ENCODE results near the gene SPATA33.
"Not testable (repeated sequence)": the region's sequence is repeated elsewhere in the genome, so short reads cannot be mapped to it uniquely, and the experiment has no call there.

The SPATA33 gene

DNA sequence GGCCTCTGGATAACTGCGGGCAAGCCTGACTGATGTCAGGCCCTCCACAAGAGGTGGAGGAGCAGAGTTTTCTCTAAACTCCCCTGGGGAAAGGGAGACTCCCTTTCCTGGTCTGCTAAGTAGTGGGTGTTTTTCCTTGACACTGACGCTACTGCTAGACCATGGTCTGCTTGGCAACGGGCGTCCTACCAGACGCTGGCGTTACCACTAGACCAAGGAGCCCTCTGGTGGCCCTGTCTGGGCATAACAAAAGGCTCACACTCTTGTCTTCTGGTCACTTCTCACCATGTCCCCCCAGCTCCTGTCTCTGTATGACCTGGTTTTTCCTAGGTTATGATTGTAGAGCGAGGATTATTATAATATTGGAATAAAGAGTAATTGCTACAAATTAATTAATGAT, 9.4 kb downstream of the SPATA33 start:
- DNase-seq, result not testable (repeated sequence)

DNA sequence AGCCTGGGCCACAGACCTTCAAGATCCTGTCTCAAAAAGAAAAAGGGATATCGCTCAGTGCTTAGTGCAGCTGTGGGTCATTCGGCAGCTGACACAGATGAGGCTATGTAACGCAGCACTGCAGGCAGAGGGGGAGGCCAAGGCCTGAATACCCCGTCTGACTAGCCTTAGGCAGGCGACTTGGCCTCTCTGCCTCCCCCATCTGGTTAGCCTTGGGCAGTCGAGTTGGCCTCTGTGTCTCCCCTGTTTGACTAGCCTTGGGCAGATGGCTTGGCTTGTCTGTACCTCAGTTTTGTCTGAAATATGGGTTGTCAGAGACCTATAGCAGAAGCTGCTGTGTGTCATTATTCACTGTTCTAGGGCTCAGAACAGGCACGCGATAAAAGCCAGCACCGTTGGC, 10.0 kb downstream of the SPATA33 start:
- DNase-seq, result no peak

DNA sequence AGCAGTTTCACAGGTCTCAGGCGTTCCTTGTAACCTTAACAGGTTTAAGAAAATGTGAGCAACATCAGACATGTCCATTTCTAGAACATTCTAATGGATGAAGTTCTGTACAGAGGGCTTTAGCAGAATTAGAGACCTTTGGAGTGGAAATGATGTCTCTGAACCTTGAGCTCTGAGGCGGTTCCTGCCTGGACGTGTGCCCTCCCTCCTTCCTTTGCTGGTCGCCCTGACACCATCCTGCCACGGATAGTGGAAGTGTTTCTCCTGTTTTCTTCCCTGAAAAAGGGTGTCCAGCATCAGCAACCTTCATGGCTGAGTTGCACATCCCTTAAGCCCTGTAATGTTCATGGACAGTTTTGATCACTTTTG, 11.1 kb downstream of the SPATA33 start:
- no peak for DNase-seq

DNA sequence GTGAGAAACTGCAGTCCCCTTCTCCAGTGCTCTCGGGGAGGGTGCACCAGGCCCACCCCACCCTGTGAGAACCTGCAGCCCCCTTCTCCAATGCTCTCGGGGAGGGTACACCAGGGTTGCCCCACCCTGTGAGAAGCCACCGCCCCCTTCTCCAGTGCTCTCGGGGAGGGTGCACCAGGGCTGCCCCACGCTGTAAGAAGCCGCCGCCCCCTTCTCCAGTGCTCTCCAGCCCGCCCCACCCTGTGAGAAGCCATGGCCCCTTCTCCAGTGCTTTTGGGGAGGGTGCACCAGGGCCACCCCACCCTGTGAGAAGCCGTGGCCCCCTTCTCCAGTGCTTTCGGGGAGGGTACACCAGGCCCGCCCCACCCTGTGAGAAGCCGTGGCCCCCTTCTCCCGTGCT, 12.1 kb downstream of the SPATA33 start:
- no peak for DNase-seq

DNA sequence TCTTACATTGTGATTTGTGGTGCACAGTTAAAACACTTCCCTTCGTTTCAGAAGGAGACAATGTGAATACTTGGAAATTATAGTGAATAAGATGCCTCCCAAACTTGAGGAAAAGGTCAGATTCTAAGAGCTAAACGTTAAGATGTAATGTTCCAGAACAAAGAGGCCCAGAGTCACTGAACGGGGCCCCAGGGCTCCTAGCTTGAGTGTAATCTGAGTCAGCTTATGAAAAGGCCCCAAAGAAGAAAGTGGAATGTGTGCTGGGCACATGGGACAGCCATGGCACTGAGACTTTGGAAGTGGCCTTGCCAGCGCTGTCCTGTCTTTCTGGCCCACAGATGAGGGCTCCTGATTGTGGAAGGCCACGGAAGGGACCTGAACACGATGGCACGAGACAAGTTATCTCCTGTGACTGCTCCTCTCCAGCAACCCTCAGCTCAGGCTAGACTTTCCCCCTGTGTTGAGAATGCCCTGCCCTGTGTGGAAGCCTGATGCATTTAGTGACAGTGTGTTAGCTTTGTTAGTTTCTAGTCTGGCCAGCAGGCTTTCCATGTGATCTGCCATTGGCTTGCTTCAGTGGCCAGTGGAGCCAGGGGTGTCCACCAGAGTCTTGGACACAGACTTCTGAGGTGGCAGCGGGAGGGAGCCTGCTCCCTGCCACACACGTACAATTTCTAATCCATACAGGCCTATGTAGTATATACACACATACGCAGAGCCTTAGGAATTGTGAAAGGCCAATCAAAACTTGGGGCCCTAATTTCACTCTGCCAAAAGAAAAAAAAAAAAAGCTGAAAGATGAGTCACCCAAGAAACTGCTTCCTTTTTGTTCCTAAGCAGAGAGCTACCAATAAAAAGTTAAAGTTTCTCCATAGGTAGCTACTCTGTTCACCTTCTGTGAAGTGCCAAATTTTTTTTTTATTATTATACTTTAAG, 13.1 kb downstream of the SPATA33 start:
- no peak for DNase-seq

DNA sequence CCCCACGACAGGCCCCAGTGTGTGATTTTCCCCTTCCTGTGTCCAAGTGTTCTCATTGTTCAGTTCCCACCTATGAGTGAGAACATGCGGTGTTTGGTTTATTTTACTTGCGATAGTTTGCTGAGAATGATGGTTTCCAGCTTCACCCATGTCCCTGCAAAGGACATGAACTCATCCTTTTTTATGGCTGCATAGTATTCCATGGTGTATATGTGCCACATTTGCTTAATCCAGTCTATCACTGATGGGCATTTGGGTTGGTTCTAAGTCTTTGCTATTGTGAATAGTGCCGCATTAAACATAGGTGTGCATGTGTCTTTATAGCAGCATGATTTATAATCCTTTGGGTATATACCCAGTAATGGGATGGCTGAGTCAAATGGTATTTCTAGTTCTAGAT, 13.9 kb downstream of the SPATA33 start:
- not testable (repeated sequence) for DNase-seq

DNA sequence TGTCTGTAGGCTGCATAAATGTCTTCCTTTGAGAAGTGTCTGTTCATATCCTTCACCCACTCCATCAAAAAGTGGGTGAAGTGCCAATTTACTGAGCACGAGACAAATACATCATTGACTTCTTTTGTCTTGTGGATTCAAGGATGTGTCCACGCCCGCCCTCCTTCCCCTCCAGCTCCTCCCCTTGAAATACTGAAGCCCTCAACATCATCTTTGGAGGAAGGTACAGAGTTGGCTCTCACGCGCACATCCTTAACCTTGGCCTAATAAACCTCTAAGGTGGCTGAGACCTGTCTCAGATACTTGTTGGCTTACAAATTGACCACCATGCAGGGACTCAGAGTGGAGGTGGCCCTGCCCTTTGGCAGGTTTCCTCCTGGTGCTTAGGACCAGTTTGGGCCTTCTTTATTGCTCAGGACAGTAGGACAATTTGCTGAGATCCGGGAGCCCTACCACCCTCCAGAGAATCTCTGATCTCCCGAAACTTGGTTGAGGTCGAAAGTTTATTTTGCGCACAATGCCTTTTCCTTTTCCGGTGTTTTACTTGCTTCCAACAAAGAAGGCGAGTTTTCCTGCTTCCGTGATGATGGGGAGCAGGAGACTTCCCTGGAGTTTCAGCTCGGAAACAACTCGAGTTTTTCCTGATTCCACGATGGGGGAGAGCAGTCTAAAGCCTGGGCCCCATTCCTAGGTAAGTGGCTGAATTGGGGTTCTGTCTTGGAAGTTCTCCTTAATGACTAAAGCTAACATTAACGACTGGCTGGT, 14.7 kb downstream of the SPATA33 start:
- DNase-seq, result no peak

DNA sequence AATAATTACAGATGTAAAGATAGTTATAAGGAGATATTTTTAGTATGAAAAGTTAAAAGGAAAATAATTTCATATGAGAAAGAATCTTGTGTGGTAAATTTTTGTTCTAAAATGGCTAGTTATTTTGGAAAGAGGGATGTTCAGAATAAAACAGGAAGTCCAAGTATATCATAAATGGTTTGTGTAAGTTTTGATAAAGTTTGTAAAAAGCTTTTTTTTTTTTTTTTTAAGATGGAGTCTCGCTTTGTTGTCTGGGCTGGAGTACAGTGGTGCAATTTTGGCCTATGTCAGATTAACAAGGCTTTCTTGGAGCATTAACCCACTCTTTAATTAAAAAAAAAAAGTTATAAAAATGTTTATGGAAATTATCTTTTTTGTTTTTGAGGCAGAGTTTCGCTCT, 20.6 kb downstream of the SPATA33 start:
- DNase-seq, result no peak

DNA sequence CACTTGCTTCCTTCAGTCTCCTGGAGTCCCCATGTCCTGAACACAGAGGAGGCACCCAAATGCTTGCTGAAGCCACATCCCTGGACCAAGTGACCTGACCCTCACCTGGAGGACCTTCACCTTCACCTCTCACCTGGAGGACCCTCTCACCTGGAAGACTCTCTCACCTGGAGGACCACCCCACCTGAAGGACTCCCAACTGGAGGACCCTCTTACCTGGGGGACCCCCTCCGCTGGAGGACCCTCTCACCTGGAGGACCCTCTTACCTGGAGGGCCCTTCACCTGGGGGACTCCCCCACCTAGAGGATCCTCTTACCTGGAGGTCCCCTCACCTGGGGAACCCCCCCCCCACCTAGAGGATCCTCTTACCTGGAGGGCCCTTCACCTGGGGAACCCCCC, 28.3 kb downstream of the SPATA33 start:
- DNase-seq, result no peak

DNA sequence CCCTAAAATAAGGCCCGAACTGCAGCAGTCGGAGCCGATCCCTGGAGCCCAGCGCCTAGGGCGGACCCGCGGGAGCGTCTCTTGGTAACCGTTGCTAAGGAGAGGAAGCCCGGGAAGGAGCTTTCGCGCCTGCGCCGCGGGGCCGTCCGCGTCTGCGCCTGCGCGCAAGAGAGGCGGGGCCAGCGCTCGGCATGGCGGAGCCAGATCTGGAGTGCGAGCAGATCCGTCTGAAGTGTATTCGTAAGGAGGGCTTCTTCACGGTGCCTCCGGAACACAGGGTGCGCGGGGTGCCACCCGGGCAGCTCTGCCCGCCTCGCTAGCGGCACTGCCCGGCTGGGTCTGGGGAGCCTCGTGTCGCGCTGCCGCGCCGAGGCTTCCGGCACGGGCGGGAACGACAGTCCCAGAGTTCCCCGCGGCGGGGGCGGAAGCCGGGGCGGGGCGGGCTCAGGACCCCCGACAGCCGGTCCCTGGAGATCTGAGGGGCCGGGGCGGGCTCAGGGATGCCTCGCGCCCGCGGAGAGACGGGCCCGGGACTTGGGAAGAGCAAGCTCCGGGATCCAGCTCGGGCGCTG, 29.0 kb downstream of the SPATA33 start, which contains the start of gene CDK10:
TSS of gene CDK10 (plus strand) at position 170 of the 572 bp plus-strand sequence. CDS start at position 192, 22 bp downstream.
- DNase-seq, result peak; percentile 82

DNA sequence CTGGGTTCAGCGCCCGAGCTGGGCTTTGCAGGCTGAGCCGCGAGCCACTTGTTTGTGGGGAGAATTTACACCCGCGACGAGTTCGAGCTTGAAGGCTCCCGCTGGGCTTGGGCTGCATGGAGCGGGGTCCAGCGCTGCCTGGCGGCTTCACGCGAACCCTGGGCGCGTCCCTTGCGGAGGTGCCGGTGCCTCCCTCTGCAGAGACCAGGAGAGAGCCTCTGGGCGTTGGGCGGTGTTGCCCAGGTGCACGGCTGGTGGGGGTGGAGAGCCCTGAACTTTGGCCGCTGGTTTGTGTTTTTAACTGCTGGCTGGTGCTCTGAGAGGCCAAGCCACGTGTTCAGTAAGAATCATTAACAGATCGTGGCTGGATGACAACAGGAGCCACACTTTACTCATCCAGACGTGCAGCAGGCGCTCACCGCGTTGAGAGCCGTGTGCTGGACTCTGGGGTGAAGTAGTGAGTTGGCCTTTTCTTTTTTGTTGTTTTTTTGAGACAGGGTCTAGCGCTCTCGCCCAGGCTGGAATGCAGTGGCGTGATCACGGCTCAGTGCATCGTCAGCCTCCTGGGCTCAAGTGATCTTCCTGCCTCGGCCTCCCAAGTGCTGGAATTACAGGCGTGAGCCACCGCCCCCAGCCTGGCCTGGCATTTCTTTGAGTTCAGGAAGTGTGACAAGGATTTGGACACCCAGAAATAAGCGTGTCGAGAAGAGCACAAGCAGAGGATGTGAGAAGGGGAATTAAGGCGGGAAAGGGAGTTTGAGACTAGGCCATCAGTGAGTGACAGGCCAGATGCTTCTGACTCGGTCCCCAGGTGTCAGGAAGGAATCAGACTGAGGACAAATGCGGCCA, 29.7 kb downstream of the SPATA33 start:
- no peak for DNase-seq

DNA sequence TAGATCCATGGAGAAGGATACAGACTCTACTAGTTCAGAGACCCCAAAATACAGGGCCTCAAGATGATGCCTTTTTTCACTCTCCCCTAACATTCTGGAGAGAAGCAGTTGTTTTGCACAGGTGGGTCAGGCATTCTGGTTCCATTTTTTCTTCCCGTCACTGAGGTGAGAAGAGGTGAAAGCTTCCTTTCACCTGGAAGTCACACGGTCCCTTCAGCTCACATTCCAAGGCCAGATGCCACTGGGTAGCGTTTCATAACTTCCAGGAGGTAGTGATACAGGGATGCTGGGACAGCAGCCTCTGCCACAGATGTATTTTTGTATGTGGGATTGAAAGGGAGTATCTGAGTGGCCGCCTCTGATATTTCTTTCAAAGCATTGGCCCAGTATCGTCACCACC, 30.8 kb downstream of the SPATA33 start:
- DNase-seq, result no peak

DNA sequence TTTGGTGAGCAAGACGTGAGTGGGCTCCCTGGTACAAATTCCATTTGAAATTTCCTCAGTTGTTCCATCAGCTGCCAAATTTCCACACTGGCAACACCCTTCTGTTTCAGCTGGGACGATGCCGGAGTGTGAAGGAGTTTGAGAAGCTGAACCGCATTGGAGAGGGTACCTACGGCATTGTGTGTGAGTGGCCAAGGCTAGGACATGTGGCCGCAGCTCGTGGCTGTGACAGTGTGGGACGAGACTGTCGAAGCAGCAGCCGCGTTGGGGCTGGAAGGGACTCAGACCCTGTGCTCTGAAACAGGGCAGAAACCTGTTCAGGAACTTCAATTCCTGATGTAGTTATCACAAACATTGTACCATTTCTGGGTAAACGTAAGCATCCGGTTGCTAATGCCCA, 31.5 kb downstream of the SPATA33 start:
- no peak for DNase-seq

DNA sequence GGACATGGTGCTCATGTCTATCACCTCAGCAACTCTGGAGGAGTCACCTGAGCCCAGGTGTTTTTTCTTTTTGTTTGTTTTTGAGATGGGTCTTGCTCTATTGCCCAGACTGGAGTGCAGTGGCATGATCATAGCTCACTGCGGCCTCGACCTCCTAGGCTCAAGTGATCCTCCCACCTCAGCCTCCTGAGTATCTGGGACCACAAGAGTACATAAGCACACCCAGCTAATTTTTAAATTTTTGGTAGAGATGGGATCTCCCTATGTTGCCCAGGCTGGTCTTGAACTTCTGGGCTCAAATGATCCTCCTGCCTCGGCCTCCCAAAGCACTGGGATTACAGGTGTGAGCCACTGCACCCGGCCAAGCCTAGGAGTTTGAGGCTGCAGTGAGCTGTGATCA, 32.0 kb downstream of the SPATA33 start:
- not testable (repeated sequence) for DNase-seq

DNA sequence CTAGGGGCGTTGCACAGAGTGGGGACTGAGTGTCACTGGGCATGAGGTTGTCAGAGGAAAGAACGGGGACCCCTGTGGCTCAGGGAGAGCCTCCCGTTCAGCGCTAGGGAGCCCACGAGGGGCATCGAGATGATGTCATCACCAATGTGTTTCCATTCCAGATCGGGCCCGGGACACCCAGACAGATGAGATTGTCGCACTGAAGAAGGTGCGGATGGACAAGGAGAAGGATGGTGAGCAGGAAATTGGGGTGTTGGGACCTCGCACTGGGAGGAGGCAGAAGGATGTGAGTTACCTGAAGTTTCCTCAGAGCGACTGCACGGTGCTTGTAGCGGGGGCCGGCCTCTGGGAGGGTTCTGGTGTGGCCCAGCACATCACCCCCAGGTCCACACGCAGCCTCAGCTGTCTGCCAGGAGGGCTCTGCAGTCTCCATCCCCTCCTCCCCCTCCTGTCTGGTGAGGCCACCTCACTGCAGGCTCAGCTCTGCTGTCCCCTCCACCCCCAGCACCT, 32.8 kb downstream of the SPATA33 start:
- no peak for DNase-seq

DNA sequence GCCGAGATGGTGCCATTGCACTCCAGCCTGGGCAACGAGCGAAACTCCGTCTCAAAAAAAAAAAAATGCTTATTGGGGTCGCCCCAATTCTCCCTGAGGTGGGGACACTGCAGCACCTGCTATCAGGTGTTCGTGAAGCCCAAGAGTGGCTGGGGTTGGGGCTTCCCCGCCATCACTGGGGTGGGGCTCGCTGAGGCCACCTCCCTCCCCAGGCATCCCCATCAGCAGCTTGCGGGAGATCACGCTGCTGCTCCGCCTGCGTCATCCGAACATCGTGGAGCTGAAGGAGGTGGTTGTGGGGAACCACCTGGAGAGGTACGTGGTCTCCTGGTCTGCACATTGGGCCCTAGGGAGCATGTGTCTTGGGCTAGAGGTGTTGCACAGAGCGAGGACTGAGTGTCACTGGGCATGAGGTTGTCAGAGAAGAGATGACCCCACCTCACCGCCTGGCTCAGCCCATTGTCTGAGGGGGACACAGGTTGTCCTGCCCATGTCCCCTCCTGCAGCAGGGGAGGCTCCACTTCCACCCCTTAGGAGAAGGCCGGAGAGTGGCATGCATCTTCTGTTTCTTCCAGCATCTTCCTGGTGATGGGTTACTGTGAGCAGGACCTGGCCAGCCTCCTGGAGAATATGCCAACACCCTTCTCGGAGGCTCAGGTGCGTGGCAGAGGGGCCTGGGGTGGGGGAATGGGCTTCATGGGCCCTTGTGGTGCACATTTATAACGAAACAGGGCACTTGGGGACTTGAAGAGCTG, 33.8 kb downstream of the SPATA33 start:
- no peak for DNase-seq

DNA sequence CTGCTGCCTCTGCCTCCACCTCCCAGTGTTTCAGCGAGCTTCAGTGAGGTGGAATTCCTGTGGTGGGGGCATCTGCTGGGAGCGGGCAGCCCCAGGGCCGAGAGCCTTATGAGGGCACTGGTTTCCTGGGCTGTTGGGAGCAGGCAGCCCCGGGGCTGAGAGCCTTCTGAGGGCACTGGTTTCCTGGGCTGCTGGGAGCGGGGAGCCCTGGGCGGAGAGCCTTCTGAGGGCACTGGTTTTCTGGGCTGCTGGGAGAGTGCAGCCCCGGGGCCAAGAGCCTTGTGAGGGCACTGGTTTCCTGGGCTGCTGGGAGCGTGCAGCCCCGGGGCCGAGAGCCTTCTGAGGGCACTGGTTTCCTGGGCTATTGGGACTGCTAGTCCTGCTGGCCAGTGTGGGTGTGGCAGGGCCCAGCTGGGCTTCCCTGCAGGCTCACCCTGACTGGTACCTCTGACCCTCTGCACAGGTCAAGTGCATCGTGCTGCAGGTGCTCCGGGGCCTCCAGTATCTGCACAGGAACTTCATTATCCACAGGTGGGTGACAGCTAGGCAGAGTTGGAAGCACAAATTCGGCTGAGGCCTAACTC, 34.4 kb downstream of the SPATA33 start:
- DNase-seq, result no peak

DNA sequence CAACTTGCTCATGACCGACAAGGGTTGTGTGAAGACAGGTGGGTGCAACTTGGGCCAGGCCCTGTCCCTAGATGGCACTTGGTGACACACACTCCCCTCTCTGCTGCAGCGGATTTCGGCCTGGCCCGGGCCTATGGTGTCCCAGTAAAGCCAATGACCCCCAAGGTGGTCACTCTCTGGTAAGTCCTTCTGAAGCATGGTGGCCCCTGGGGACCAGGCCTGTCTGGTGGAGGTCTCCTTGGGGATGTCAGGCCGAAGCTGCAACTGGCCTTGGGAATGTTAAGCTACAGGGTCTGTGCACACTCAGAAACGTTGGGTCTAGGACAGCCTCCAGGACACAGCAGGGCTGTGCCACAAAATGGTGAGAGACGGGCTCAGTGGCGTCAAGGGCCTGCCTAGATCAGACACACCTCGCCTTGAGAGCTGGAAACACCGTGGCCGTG, 35.7 kb downstream of the SPATA33 start:
- DNase-seq, result no peak

DNA sequence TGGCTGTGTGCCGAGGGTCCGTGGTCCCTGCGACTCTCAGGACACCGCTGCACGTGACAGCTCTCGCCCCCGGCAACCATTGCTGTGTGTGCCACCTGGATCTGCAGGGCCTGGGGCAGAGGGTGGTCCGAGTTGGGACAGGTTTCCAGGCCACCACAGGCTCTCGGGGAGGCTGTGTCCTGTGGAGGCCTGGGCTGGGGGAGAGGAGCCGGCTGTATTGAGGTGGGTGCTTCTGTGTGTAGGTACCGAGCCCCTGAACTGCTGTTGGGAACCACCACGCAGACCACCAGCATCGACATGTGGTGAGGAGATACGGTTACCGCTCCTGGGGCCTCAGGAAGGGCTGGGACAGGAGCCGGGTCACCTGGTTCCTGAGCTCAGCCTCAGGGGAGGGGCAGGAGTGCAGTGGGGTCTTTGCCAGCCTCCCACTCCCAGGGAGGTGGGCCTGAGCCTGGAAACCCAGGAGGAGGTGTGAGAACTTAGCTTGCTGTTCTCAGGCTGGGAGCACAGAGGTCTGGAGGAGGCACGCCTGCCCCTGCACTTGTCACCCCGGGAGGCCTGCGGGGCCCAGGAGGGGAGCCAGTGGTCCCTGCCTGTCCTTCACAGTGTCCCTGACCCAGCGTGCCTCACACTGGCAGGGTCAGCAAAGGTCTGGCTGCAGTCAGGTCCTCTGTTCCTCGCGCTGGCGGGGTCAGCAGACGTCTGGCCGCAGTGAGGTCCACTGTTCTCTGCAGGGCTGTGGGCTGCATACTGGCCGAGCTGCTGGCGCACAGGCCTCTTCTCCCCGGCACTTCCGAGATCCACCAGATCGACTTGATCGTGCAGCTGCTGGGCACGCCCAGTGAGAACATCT, 36.5 kb downstream of the SPATA33 start:
- DNase-seq, result no peak

DNA sequence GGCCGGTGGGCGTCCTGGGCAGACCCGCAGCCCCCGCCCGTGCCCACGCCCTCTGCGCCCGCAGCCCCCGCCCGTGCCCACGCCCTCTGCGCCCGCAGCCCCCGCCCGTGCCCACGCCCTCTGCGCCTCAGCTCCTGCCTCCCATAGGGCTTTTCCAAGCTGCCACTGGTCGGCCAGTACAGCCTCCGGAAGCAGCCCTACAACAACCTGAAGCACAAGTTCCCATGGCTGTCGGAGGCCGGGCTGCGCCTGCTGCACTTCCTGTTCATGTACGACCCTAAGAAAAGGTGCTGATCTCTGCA, 37.1 kb downstream of the SPATA33 start:
- not testable (repeated sequence) for DNase-seq

Measured in CD4-positive, alpha-beta T cell treated with Interleukin-4 for 4 hours (primary cell).